HCT116 (cell line): ENCODE data around the gene IGSF11.

Source experiments
- CEBPB ChIP-seq: IDR thresholded peaks from 2 replicates; pipeline ENCODE4 v1.6.1; 2012; ENCODE audit warnings: low read depth
- EZH2 ChIP-seq: fragments of 200-600 bp; sonication (generic); IDR thresholded peaks from 2 replicates; pipeline ENCODE4 v1.6.1; 2017; ENCODE audit warnings: antibody characterized with exemption, mixed run types
- SP1 ChIP-seq: IDR thresholded peaks from 2 replicates; pipeline ENCODE4 v1.6.1; 2012; ENCODE audit warnings: low read depth
- ZNF274 ChIP-seq: fragments of 200-500 bp; sonication (Bioruptor generic); IDR thresholded peaks from 2 replicates; pipeline ENCODE4 v1.6.1; 2014; ENCODE audit warnings: mild to moderate bottlenecking, low read depth, low read length, inconsistent platforms
- TF ChIP-seq, protein P1 (sequence below), 3 experiments: fragments of 200-600 bp in 1 of 3; sonication (generic) in 1 of 3; IDR thresholded peaks in 2 of 3; conservative IDR thresholded peaks in 1 of 3; 2 replicates each; pipeline ENCODE4 v1.5.1; 2012 to 2017; ENCODE audit warnings: low read depth in 2 of 3, low read length in 2 of 3, antibody characterized with exemption in 1 of 3, borderline replicate concordance in 1 of 3, control low read depth in 1 of 3, mild to moderate bottlenecking in 1 of 3, mixed read lengths in 1 of 3, mixed run types in 1 of 3, moderate library complexity in 1 of 3; ENCODE audit not compliant: insufficient read depth in 1 of 3

GRCh38 chr3:119035014-119035346, 334 bp upstream of the IGSF11 start:
- TF ChIP-seq, protein P1, sequence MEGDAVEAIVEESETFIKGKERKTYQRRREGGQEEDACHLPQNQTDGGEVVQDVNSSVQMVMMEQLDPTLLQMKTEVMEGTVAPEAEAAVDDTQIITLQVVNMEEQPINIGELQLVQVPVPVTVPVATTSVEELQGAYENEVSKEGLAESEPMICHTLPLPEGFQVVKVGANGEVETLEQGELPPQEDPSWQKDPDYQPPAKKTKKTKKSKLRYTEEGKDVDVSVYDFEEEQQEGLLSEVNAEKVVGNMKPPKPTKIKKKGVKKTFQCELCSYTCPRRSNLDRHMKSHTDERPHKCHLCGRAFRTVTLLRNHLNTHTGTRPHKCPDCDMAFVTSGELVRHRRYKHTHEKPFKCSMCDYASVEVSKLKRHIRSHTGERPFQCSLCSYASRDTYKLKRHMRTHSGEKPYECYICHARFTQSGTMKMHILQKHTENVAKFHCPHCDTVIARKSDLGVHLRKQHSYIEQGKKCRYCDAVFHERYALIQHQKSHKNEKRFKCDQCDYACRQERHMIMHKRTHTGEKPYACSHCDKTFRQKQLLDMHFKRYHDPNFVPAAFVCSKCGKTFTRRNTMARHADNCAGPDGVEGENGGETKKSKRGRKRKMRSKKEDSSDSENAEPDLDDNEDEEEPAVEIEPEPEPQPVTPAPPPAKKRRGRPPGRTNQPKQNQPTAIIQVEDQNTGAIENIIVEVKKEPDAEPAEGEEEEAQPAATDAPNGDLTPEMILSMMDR (IDR thresholded peaks at IDR 0.05 in 2 of 3, conservative IDR thresholded peaks at IDR 0.05 in 1 of 3; ENCODE audit: borderline replicate concordance in 1 of 3, insufficient read depth in 1 of 3, low read depth in 2 of 3, low read length in 2 of 3) = no peak; a peak in 1 of 6 replicates
- TF ChIP-seq SP1 (no peak), EZH2 (no peak), ZNF274 (no peak), CEBPB (no peak)
